Islet precursor cell (in vitro differentiated cells): Measurements from ENCODE around the gene SIM1.
A peak's percentile ranks its signal among the peaks of the same experiment; 100 is the strongest.
"Not testable (repeated sequence)": the region's sequence is repeated elsewhere in the genome, so short reads cannot be mapped to it uniquely, and the experiment has no call there.

ENCODE experiments used
- DNase-seq: peaks from one replicate; pipeline ENCODE4 v3.0.0-alpha.2; 2018

Gene SIM1

GRCh38 chr6:100417036-100417435, 47.7 kb downstream of the SIM1 start:
- no peak for DNase-seq

GRCh38 chr6:100415768-100416167, 49.0 kb downstream of the SIM1 start:
- DNase-seq, result no peak

- DNase-seq, result no peak
Observed at GRCh38 chr6:100412872-100413271, 51.8 kb downstream of the SIM1 start.

- no peak for DNase-seq
Observed at GRCh38 chr6:100404051-100404450, 60.7 kb downstream of the SIM1 start.

- DNase-seq, result no peak
Observed at GRCh38 chr6:100393493-100393892, 71.2 kb downstream of the SIM1 start.

GRCh38 chr6:100392423-100392822, 72.3 kb downstream of the SIM1 start:
- DNase-seq, result no peak

- no peak for DNase-seq
Observed at GRCh38 chr6:100388868-100389519, 75.7 kb downstream of the SIM1 start.

GRCh38 chr6:100382767-100383195, 81.9 kb downstream of the SIM1 start:
- no peak for DNase-seq

GRCh38 chr6:100382031-100382430, 82.7 kb downstream of the SIM1 start:
- no peak for DNase-seq

- no peak for DNase-seq
Observed at GRCh38 chr6:100381111-100381510, 83.6 kb downstream of the SIM1 start.

GRCh38 chr6:100379386-100379785, 85.3 kb downstream of the SIM1 start:
- DNase-seq, result no peak

GRCh38 chr6:100378576-100378975, 86.1 kb downstream of the SIM1 start:
- no peak for DNase-seq

GRCh38 chr6:100376103-100376502, 88.6 kb downstream of the SIM1 start:
- DNase-seq, result no peak

GRCh38 chr6:100372326-100373091, 92.2 kb downstream of the SIM1 start:
- no peak for DNase-seq

GRCh38 chr6:100371591-100371990, 93.1 kb downstream of the SIM1 start:
- DNase-seq, result no peak

- no peak for DNase-seq
Observed at GRCh38 chr6:100370265-100370664, 94.5 kb downstream of the SIM1 start.

- DNase-seq, result no peak
Observed at GRCh38 chr6:100366419-100366818, 98.3 kb downstream of the SIM1 start.

GRCh38 chr6:100363651-100364050, 101.1 kb downstream of the SIM1 start:
- no peak for DNase-seq

- not testable (repeated sequence) for DNase-seq
Observed at GRCh38 chr6:100354736-100355641, 109.7 kb downstream of the SIM1 start.

- DNase-seq, result peak; percentile 57
Observed at GRCh38 chr6:100353276-100354015, 111.3 kb downstream of the SIM1 start.

- DNase-seq, result no peak
Observed at GRCh38 chr6:100350139-100350538, 114.6 kb downstream of the SIM1 start.

- no peak for DNase-seq
Observed at GRCh38 chr6:100349366-100349765, 115.4 kb downstream of the SIM1 start.
